GM18519 (cell line): ENCODE measurements around the gene PPM1F.

Experiments
- ATAC-seq: cut with Tn5 transposase; IDR thresholded peaks from one replicate; pipeline ENCODE4 v1.9.1; 2021; ENCODE audit warnings: mild to moderate bottlenecking, moderate library complexity; ENCODE audit not compliant: unreplicated experiment, low FRiP score

The PPM1F gene

DNA sequence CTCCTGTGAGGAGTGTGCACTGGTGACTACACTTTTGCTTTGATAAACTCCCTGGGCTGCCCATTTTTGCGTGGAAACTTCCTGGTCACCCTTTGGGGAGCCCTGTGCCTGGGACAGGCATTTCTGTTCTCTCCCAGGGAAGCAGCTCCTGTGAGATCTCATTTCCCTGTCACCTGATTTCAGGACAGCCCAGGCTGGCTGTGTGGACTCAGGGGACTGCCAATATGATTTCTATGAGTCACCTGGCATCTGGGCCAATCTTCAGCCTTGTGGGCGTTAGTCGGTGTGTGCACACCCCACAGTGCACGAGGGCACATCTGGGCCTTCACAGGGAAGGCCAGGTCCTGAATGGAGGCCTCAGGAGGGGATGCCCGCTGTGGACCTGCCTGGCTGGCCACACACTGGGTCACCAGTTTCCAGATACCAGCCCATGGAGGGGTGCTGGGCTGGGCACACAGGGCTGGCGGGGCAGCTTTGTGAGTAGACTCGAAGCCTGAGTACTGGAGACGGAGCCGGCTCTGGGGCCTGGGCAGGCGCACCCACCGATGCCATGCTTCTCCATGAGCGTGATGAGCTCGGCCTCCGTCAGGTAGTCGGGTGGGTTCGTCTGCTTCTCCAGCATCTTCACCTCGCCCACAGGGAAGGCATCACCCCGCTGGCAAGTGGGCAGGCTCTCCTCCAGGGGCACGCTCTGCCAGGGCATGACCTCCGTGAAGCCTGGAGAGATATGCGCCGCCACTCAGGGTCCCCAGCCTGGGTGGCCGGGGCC is 9.4 kb upstream of the PPM1F start:
- ATAC-seq = no peak

DNA sequence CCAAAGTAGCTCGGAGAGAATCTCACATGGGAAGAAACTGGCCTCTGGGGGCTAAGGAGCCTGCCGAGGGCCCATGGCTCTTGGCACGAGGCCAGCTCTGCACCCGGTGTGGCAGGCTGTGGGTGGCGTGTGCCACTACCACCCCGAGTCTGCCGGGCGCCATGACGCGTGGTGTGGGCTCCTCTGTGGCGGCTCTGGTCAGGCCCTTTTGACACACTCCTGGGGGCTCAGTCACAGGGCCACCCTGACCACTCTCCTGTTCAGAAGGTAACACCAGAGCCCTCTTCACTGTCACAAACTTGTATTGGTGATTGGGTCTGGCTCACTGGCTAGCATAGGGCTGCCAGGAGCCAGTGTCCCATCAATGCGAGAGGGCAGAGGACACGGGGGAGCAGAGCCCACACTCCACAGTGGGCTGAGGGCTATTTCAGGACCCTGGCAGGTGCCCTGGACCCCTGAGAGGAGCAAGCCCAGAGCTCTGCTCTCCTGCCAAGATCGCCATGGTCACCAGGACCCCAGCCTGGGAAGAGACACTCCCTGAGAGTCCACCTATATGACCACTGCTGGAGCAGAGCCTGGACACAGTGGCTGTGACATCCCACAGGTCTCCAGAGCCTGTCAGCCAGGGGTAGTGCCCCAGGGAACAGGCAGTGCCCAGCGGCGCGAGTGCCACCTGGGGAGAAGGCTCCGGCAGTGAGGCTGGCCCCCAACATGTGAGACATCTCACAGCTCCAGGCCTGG is 8.6 kb upstream of the PPM1F start:
- no peak for ATAC-seq

DNA sequence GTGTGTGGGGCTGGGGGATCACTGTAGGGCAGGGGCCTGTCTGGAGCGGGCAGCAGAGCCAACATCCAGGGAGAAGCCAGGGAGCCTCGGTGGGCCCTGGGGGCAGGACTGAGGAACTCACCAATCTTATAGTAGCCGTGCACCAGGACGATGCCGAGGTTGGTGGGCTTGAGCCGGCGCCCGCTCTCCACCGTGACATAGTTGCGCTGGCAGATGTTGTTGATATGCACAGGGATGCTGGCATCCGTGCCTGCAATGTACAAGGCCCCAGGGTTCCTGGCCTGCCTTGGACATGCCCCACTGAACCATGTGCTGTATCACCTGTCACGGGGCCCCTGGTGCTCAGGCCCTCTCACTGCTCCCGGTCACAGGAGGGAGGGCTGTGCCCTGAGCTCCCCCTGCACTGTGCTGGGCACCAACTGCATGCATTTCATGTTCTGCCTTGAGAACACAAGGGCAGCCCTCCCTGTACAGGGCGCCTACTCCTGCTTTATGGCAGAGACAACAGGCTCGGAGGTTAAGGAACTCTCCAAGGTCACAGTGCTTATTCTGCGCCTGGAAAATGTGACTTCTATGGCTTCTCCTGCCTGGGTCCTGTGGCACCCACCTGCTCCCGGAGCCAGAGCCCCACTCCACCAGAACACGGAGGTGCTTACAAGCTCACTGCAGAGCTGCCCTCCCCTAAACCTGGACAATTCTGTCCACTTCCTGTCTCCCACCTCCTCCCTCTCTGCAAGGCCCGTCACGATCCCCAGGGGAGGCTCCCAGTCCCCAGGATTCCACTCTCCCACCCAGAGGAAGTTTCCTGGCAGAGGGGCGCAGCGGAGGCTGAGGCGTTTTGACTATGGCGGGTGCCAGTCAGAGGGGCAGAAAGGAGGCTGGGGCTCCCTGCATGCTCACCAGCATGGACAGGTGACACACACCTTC is 7.8 kb upstream of the PPM1F start:
- ATAC-seq = no peak

DNA sequence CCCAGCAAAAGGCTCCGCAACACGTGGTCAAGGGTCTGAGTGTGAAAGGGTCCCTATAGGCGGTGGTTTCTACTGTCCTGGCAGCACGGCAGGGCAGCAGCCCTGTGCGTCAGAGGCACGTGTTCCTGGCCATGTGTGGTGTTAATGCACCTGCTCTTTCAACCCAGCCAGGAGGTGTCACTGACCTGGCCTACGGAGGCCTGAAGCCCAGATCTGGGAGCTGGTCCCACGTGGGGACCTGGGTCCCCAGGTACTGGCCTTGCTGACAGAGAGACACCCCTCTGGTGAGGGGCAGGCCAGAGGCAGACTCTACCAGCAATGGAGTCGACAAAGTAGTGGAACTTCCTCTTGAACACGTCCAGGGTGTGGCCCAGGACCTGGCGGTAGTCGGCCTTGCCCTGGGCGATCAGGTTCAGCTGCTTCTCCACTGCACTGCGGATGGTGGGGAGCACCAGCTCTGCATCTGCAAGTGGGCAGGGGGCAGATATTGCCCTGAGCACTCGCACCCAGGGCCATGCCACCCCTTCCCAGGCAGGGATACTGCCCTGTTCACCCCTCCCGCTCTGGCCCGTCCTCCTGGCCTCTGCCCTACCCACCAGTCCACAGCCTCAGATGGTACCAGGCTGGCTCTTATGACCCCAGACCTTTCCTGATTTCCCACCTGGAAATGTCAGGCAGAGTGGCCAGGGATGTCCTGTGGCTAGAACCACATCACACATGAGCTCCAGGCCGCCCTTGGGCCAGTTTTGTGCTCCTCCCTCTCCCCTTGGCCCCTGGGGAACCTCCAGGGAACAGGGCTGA is 6.8 kb upstream of the PPM1F start:
- no peak for ATAC-seq

DNA sequence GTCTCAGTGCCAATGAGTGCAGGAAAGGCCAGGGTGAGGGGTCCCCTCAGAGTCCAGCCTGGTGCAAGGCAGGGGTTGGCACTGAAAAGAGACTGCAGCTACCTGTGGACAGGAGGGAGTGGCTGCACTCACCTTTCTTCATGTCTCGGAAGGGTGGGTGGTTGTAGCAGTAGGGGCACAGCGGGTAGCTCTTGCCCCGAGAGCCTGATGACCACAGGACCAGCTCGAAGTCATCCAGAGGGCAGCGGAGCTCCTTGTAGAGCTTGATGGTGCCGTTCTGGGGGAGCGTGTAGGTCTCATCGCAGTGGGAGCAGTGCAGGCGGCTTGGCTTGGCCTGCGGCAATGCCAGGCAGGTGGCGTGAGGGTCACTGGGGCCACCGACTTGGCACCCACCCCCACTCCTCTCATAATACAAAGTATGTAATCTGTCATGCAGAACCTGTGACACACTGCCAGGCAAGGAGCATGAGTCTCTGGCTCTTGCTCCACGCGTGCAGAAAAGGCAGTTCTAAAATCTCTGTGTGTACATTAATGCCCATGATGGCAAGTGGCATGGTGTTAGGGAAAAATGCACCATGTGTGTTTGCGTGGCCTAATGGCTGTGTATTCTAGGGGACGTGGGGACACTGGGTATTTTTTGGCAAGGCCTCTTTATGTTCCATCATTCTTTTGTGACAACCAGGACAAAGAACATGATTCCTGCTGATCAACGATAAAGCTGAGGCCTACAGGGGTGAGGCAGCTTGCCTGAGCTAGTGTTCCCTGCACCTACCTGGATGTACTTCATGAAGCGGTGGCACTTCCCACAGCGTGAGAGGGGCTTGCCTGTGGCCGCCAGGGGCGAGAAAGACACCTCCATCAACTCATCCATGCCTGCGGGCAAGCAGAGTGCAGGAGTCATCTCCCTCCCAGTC is 6.0 kb upstream of the PPM1F start:
- no peak for ATAC-seq

DNA sequence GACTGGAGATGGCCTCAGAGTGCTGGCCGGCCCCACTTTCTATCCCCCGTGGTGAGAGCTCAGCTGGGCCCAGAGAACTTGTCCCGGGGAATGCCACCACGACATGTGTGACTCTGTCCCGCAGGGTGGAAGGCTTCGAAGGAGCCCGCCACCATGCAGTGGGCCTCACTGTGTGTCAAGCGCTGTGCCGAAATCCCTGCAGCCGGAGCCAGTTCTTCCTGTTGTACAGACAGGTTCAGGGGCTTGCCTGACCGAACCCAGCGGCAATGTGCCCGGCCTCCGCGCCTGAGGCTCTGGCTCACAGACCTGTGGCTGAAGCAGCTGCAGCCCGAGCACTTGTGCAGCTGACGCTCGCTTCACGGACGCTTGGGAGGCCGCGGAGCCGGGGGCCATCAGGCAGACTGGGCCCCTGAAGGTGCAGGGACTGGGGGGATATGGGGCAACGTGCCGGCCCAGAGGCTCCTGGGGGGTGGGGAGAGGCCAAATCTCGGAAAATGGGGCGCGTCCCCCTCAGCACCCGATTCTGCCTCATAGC is 650 bp downstream of the PPM1F start:
- no peak for ATAC-seq

DNA sequence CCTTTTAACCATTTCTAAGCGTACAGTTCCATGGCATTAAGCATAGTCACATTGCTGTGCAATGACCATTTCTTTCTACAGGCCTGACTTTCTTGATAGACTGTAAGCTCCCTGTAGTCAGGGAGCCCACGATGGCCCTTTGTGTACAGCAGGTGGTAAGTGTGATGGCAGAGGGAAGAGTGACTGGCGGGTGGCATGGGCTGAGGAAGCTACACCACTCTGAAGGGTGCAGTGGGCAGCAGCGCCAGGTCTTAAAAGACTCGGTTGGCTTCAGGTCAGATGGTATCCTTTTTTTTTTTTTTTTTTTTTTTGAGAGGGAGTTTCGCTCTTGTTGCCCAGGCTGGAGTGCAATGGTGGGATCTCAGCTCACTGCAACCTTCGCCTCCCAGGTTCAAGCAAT is 1.6 kb downstream of the PPM1F start:
- no peak for ATAC-seq

DNA sequence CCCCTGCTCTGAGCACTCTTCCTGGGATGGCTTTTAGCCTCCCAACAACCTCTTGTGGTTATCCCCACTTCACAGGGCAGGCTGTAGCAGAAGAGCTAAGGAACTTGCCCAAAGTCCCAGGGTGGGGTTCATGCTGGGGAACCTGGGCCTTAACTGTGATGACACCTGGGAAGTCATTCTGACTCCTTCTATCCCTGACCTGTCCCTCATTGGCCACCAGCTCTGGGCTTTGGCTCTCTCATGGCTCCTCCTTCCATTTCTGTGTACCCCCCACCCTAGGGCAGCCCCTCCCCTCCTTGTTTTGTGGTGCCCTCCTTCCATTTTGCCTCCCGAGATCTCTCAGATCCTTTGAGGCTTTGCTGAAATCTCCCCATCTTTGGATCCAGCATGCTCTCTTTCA is 2.7 kb downstream of the PPM1F start:
- ATAC-seq = no peak

DNA sequence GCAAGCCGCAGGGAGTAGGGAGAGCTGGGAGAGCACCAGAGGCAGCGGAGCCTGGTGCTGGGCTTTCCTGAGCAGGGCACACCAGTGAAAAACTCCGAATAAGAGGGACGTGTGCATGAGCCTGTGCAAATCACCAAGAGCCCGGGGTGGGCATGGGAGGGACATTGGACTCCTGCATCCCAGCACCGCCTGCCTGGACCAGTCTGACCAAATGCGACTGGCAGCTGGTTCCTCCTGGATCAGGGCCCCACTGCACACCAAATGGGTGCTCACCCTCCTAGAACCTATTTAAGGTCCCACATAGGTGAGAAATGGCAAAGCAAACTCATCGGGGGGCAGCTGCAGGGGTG is 3.1 kb downstream of the PPM1F start:
- ATAC-seq = no peak

DNA sequence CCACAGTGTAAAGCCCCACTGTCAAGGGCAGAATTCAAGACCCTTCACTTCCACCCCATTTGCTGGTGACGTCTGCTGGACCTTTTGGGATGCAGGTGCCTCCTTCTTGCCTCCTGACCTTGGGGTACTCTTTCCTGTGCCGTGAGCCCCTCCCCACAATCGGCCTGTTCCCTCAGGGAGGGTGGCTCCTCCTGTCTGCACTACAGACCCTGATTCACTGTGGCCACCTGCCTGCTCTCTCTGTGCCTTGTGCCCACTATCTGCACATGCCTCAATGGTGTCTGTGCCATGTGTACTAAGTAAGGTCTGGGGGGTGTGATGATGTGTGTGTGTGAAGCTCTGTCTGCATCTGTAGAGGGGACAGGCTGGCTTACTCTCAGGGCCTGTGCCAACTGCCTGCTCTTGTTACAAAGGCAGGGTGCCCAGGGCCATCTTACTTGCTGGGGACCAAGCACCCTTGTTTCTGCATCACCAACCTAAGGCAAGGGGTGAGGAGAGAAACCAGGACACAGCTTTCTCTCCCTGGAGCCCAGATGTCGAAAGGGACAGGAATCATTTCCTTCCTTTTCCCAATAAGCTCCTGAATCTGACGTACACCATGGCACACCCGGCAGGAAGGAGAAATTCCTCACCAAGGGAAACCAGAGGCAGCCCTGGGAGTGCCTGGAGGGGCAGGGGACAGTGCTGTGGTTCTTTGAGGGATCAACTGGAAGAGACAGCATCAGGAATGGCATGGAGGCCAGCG is 3.7 kb downstream of the PPM1F start:
- ATAC-seq = no peak

DNA sequence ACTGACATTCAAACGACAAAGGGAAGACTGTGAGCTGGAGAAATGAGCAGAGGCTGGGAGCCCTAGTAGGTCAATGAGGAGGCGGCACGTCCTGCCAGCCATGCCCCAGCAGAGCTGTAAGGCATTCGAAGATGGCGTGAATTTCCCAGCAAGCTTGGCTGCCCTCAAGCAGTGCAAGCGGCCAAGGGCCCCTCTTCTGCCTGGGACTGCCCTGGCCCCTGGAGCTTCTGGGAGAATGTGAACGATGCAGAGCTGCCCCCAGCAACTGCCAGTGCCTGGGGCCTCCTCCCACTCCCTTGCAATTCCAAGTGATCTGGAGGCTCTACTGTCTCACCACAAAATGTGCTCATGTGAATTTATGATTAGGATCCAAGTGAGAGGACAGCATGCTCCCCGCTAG is 4.3 kb downstream of the PPM1F start:
- no peak for ATAC-seq

DNA sequence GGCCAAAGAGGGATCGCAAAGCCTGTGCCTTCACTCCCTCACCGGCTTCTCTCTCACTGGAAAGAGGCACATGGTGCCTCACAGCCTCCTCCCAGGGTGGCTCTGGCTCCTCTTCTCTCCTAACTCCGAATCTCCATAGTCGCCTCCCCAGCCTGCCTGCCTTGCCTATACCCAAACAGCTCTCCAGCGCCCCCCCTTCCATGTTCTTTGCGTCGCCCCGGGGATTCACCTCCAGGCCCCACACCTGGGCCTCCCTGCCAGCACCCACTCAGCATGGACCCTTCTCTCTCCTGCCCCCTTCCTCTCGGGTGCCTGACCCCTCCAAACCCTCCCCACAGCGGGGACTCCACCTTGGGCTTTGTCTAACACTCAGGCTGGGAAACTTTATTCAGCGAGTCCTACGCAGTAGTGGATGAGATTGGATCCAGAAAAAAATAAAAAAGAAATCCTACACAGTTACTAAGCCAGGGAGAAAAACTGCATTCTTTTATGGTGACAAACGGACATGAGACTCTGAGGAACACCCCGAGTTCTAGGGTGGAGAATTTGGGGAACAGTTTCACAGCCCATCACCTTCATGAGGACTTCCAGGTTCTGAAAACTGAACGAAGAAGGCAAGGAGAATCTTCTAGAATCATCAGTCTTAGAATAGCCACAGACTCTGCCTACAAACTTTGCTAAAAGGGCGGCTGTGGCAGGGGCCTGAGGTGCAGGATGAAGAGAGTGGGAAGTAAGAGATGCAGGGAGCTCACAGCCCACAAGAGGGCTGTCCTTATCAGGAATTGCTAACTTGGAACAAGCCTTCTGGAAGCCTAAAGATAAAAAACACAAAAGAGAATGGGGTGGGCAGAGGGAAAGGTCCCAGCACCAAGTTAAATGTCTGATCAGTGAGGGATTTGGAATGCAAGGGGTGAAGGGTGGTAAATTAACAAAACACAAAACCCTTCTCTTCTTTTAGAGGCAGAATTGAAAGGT is 5.3 kb downstream of the PPM1F start:
- no peak for ATAC-seq

DNA sequence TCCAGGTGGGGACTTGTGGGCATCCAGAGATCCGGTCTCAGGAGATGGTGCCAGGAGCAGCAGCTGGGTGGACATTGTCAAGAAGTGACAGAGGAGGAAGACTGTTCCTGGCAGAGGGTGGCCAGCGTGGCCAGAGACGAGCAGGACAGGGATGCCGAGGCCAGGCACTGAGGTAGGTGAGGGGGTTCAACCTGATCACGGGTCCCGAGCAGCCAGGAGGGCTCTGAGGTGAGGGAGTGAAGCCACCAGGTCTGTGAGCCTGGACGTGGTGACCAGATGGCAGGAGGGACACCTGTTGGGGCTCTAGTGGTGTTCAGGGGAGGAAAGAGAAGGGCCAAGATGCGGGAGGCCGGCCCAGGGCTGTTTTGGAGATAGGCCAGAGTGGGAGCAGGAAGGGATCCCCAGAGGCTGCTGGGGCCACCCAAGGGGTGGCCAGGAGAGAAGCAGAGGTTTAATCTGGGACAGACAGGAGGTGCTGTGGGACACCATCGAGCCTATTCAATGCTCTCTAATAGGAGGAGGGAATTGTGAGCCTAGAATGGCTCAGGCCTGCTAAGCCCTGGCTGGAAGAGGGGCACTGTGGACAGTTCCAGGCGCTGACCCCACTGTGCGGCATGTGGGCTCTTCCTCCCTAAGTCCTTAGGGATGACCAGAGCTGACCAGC is 6.3 kb downstream of the PPM1F start:
- ATAC-seq = no peak

DNA sequence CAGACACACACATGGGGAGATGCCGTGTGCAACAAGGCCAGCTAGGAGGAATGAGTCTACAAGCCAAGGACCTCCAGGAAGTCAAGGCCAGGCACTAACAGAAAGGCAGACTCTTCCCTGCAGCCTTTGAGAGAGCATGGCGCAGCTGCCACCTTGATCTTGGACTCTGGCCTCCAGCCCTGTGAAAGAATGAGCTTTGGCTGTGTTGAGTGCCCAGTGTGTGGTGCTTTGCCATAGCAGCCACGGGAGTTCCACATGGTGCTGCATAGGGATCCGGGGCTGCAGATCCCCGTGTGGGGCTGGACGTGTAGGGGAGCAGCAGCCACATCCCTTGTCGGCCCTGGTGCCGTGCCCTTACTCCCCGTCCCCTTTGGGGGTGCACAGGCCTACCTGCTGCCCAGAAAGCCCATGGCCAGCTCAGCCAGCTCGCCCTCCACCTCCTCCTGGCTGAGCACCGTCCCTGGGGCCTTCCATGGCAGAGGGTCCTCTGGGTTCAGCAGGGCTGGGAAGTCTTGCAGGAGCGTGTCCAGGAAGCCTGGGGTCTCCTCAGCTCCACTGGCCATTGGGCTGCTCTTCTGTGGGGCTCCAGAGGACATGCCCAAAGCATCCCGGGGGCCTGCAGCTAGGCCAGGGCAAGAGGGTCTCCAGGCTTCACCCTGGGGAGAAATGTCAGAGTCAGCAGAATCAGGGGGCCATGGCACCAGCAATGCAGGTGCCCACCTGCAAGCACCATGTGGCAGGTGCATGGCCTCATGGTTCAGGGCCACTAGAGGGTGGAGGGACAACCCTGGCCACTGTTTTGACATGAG is 7.0 kb downstream of the PPM1F start:
- ATAC-seq = no peak

DNA sequence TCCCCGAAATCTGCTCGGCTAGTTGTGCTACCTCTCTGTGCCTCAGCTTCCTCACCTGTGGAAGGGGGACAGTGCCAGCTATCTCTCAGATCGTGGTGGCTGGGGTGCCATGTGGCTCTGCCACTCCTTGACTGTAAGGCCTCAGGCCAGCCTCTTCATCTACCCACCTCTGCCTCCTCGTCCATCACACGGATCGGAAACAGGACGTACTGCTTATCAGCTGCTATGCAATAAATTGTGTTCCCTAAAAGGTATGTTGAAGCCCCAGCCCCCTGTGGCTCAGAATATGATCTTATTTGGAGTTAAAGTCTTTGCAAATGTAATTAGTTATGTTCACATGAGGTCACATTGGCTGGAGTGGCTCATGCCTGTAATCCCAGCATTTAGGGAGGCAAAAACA is 7.8 kb downstream of the PPM1F start:
- no peak for ATAC-seq
